B cell (primary cell): ENCODE data around the gene PACRGL. TPM values are rescaled to one million over a fixed set of nuclear protein-coding genes. Genes with fewer than 3 reads are reported as not detected.

Experiments used
- ATAC-seq: fragments of 200-7000 bp; cut with Tn5 transposase; one replicate; pipeline ENCODE4 v1.10.0; 2021; ENCODE audit warnings: low read depth, mild to moderate bottlenecking, moderate number of reproducible peaks, moderate library complexity
- CTCF ChIA-PET: fragments of 350-600 bp; sonication (Branson Sonifier 250); formaldehyde crosslinking; loops from one replicate; lab custom pipeline; 2021; ENCODE audit warnings: antibody characterized with exemption, inconsistent platforms; lab: Charles Lee
- POLR2A ChIA-PET: fragments of 350-600 bp; sonication (Branson Sonifier 250); formaldehyde crosslinking; loops from one replicate; lab custom pipeline; 2021; ENCODE audit warnings: antibody characterized with exemption; lab: Charles Lee
- DNase-seq: peaks from one replicate; pipeline ENCODE4 v3.0.0; 2013
- H2AFZ ChIP-seq: 2 replicates; pipeline ENCODE4 v1.6.1; 2012; ENCODE audit warnings: mild to moderate bottlenecking, low read depth, low read length; ENCODE audit not compliant: insufficient read depth, poor library complexity, severe bottlenecking
- H3K27ac ChIP-seq, 2 donors: 1 replicate in 1 of 2; 2 replicates in 1 of 2; pipeline ENCODE4 v1.5.1; 2012 to 2013; ENCODE audit warnings: low read length in 2 of 2, mild to moderate bottlenecking in 2 of 2, moderate library complexity in 1 of 2
- H3K27me3 ChIP-seq, 4 experiments: fragments of 200-600 bp in 1 of 4; sonication (generic) in 1 of 4; replicated peaks in 1 of 4; 1 replicate in 2 of 4; 2 replicates in 2 of 4; pipeline versions ENCODE4 v1.6.1 to v1.7.0; 2013 to 2016; ENCODE audit warnings: low read length in 3 of 4, mild to moderate bottlenecking in 2 of 4, mixed read lengths in 1 of 4, moderate library complexity in 1 of 4; ENCODE audit not compliant: insufficient read depth in 4 of 4, control insufficient read depth in 3 of 4; ENCODE audit errors: control extremely low read depth in 1 of 4
- H3K36me3 ChIP-seq, 2 experiments: replicated peaks in 1 of 2; 1 replicate in 1 of 2; 2 replicates in 1 of 2; pipeline versions ENCODE4 v1.6.1 to v1.7.1; 2013; ENCODE audit warnings: low read length in 1 of 2; ENCODE audit not compliant: insufficient read depth in 2 of 2, control insufficient read depth in 1 of 2; ENCODE audit errors: control extremely low read depth in 1 of 2, extremely low read depth in 1 of 2
- H3K4me1 ChIP-seq, 2 donors: fragments of 200-600 bp in 1 of 2; sonication (generic) in 1 of 2; 1 replicate in 1 of 2; 2 replicates in 1 of 2; pipeline versions ENCODE4 v1.5.1 to v1.6.1; 2013 to 2017; ENCODE audit warnings: low read length in 2 of 2; ENCODE audit not compliant: control insufficient read depth in 2 of 2, insufficient read depth in 2 of 2
- H3K4me2 ChIP-seq: replicated peaks from 2 replicates; pipeline ENCODE3; 2012; ENCODE audit warnings: mild to moderate bottlenecking, low read depth, low read length; ENCODE audit not compliant: poor library complexity, severe bottlenecking
- H3K4me3 ChIP-seq, 5 experiments: fragments of 200-600 bp in 1 of 5; sonication (generic) in 1 of 5; 1 replicate in 3 of 5; 2 replicates in 2 of 5; pipeline versions ENCODE4 v1.5.1 to v1.7.0; 2011 to 2016; ENCODE audit warnings: low read length in 4 of 5, mild to moderate bottlenecking in 4 of 5, low read depth in 2 of 5, control low read depth in 1 of 5, moderate library complexity in 1 of 5; ENCODE audit not compliant: insufficient read depth in 1 of 5; ENCODE audit errors: control extremely low read depth in 1 of 5, extremely low read depth in 1 of 5
- H3K79me2 ChIP-seq: fragments of 200-600 bp; sonication (generic); one replicate; pipeline ENCODE4 v1.6.0; 2016; ENCODE audit warnings: low read length; ENCODE audit not compliant: control insufficient read depth, insufficient read depth
- H3K9ac ChIP-seq: fragments of 200-600 bp; sonication (generic); 2 replicates; pipeline ENCODE4 v1.6.1; 2017; ENCODE audit warnings: mild to moderate bottlenecking, low read length, moderate library complexity
- H3K9me3 ChIP-seq, 3 donors: one replicate each; pipeline versions ENCODE4 v1.6.1 to v1.7.1; 2013; ENCODE audit warnings: low read length in 2 of 3; ENCODE audit not compliant: control insufficient read depth in 2 of 3, insufficient read depth in 1 of 3; ENCODE audit errors: control extremely low read depth in 1 of 3
- H4K20me1 ChIP-seq: 2 replicates; pipeline ENCODE4 v1.6.0; 2012; ENCODE audit warnings: mild to moderate bottlenecking, low read length; ENCODE audit not compliant: insufficient read depth, control insufficient read depth, poor library complexity, severe bottlenecking
- H3K27ac Mint-ChIP-seq: one replicate; pipeline ENCODE4 v1.8.0; 2021; ENCODE audit warnings: mixed read lengths
- H3K27me3 Mint-ChIP-seq: one replicate; pipeline ENCODE4 v1.8.0; 2021; ENCODE audit warnings: mixed read lengths
- H3K4me1 Mint-ChIP-seq: one replicate; pipeline ENCODE4 v1.8.0; 2021; ENCODE audit warnings: mixed read lengths
- H3K4me3 Mint-ChIP-seq: one replicate; pipeline ENCODE4 v1.8.0; 2021; ENCODE audit warnings: mixed read lengths
- H3K9me3 Mint-ChIP-seq: one replicate; pipeline ENCODE4 v1.8.0; 2022; ENCODE audit warnings: mixed read lengths; ENCODE audit not compliant: insufficient read depth
- CTCF ChIP-seq: fragments of 200-600 bp; IDR thresholded peaks from one replicate; pipeline ENCODE4 v1.8.0; 2022; ENCODE audit warnings: antibody characterized with exemption, mild to moderate bottlenecking
- EZH2 ChIP-seq: IDR thresholded peaks from 2 replicates; pipeline ENCODE4 v1.6.1; 2012; ENCODE audit warnings: borderline replicate concordance, low read depth, mild to moderate bottlenecking, moderate library complexity, low read length; ENCODE audit not compliant: insufficient read depth, poor library complexity, severe bottlenecking
- WGBS: methylation state at CpG from one replicate; pipeline ENCODE4 v1.1.5; 2013; ENCODE audit warnings: missing lambda C conversion rate; ENCODE audit not compliant: insufficient coverage; 5-methylcytosine and 5-hydroxymethylcytosine counted together
- intact Hi-C: fragments of 100-400 bp; cut with micrococcal nuclease; formaldehyde crosslinking; loops from one replicate; pipeline ENCODE4 v1.10.0; 2022
- polyA minus RNA-seq: library from RNA; depleted of rRNA, polyadenylated mRNA; stranded (reverse); fragments of >200 nt; gene quantifications from 2 replicates; pipeline ENCODE4 v1.2.3, GENCODE V29; 2012
- polyA plus RNA-seq: library from polyadenylated mRNA; depleted of rRNA; stranded (reverse); fragments of >200 nt; gene quantifications from 2 replicates; pipeline ENCODE4 v1.2.3, GENCODE V29; 2012
- total RNA-seq, 2 donors: library from RNA; stranded (reverse); fragments of 120-200 nt in 1 of 2; gene quantifications; 1 replicate in 1 of 2; 2 replicates in 1 of 2; pipeline versions ENCODE4 v1.2.3 to v1.2.4, GENCODE V29; 2013 to 2022

Gene PACRGL
- 17.1 and 18.7 TPM in 2 replicates for total RNA-seq
- total RNA-seq (2013): 13.5 TPM
- polyA plus RNA-seq: 5.3 and 7.5 TPM in 2 replicates
- polyA minus RNA-seq: 59.7 and 64.2 TPM in 2 replicates

DNA sequence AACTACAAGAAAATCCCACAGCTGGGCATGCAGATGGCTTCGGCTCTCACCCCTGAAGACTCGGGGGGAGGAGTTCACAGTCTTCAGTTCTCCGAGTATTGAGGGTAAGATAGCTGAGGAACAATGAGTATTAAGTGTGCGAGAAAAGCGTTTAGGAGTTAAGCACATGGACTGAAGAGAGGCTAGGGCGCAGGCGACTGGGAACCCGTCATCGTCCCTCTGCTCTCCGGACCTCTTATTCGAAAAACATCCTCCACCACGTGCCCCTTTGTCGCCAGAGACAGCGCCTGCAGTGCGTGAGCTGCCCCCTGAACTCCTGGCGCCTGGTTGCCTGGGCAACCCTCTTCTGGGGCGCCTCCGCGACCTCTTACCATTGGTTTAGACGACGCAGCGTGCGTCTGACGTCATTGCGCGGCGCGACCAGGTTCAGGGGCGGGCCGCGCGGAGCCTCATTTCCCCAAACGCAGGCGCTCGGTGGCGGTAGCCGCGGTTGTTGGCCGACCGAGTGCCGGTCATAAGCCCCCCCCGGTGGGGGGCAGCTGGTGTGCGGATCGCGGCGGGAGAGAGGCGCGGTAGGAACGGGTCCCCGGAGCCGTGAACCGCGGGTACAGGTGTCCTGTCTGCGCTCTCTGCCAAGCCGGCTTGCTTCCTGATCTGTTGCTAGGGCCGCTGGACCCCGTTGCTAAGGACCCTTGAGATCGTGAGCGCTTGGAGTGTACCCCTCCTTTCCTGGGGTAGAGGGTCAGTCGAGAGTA is at the start of gene PACRGL:
TSS of gene PACRGL (plus strand) at position 452 of the 755 bp plus-strand sequence. CDS start 4,024 bp downstream, outside the sequence.
- H3K27me3 Mint-ChIP-seq: peaks cover 6% of the 10 kb centered on the region
- TF ChIP-seq EZH2 (no peak), CTCF (no peak)
- Histone ChIP-seq H3K36me3 (peaks cover 3 to 8% of the 10 kb centered on the region in 2 experiments), H3K27ac (peak within 1 kb of the TSS; percentile 65 to 83), H3K4me1 (peaks cover 11 to 15% of the 10 kb centered on the region in 2 donors), H2AFZ (peak within 1 kb of the TSS; percentile 83), H3K4me2 (peak within 1 kb of the TSS; percentile 73), H3K27me3 (peaks cover 0 to 7% (median 0%) of the 10 kb centered on the region in 4 experiments), H3K79me2 (no peaks in the 10 kb centered on the region), H3K4me3 (peak within 1 kb of the TSS; percentile 62 to 95 (median 80)), H4K20me1 (no peaks in the 10 kb centered on the region), H3K9ac (peak within 1 kb of the TSS; percentile 92), H3K9me3 (no peaks in the 10 kb centered on the region)
- POLR2A ChIA-PET: no interaction called here
- ATAC-seq (peak; percentile 96), DNase-seq (peak; percentile 96)
- CTCF ChIA-PET: interaction anchor here (1.3 to 5.2 kb wide), 2 partner anchors 15 to 17 kb away, joined by 3 to 22 read pairs; no protein-coding TSS in a partner anchor
- under 1% methylated on average over 57 of the region's 60 CpGs for WGBS
- H3K9me3 Mint-ChIP-seq: no peaks in the 10 kb centered on the region
- peak within 1 kb of the TSS; percentile 94 for H3K27ac Mint-ChIP-seq
- peaks cover 25% of the 10 kb centered on the region for H3K4me1 Mint-ChIP-seq
- intact Hi-C loops: no loop called here
- peak within 1 kb of the TSS; percentile 97 for H3K4me3 Mint-ChIP-seq

GRCh38 chr4:20652226-20652885 is 47.9 kb upstream of the PACRGL start:
- Histone ChIP-seq H3K9me3 (peaks cover 0 to 5% (median 0%) of the 10 kb centered on the region in 3 donors), H3K79me2 (no peaks in the 10 kb centered on the region), H3K9ac (no peak overlapping the region), H3K4me1 (no peaks in the 10 kb centered on the region), H3K4me3 (no peak overlapping the region), H3K27ac (no peak overlapping the region), H3K4me2 (no peak overlapping the region), H3K27me3 (no peaks in the 10 kb centered on the region), H3K36me3 (no peaks in the 10 kb centered on the region), H4K20me1 (no peaks in the 10 kb centered on the region), H2AFZ (no peak overlapping the region)
- Mint-ChIP-seq H3K4me1 (no peaks in the 10 kb centered on the region), H3K27me3 (no peaks in the 10 kb centered on the region), H3K4me3 (no peak overlapping the region), H3K9me3 (peaks cover 4% of the 10 kb centered on the region), H3K27ac (no peak overlapping the region)
- CTCF ChIA-PET: no interaction called here
- ATAC-seq: no peak
- TF ChIP-seq EZH2: no peak
- TF ChIP-seq CTCF: no peak
- intact Hi-C loops: no loop called here
- DNase-seq: no peak
- no CpG with 5 or more reads among the region's 1 CpG for WGBS
- POLR2A ChIA-PET: no interaction called here
